ENCODE measurements around the gene CBY1.

Gene CBY1

GRCh38 chr22:38653741-38654140 is 2.7 kb upstream of the CBY1 start:
- Histone ChIP-seq H3K27me3 (no peaks in the 10 kb centered on the region), H3K9me3 (no peaks in the 10 kb centered on the region), H3K4me1 (no peaks in the 10 kb centered on the region), H3K36me3 (no peaks in the 10 kb centered on the region), H3K4me3 (ENCODE audit: low read depth, low read length) (no peak overlapping the region)
- no peak for DNase-seq
- no peak for TF ChIP-seq CTCF (IDR thresholded peaks at IDR 0.05; ENCODE audit: low read depth, low read length)

GRCh38 chr22:38655519-38656255 is 751 bp upstream of the CBY1 start:
- Histone ChIP-seq H3K27me3 (no peaks in the 10 kb centered on the region), H3K4me1 (no peaks in the 10 kb centered on the region), H3K4me3 (ENCODE audit: low read depth, low read length) (peak overlapping the region; percentile 95), H3K9me3 (no peaks in the 10 kb centered on the region), H3K36me3 (no peaks in the 10 kb centered on the region)
- peak; percentile 21 for DNase-seq
- TF ChIP-seq CTCF (IDR thresholded peaks at IDR 0.05; ENCODE audit: low read depth, low read length): no peak

DNA sequence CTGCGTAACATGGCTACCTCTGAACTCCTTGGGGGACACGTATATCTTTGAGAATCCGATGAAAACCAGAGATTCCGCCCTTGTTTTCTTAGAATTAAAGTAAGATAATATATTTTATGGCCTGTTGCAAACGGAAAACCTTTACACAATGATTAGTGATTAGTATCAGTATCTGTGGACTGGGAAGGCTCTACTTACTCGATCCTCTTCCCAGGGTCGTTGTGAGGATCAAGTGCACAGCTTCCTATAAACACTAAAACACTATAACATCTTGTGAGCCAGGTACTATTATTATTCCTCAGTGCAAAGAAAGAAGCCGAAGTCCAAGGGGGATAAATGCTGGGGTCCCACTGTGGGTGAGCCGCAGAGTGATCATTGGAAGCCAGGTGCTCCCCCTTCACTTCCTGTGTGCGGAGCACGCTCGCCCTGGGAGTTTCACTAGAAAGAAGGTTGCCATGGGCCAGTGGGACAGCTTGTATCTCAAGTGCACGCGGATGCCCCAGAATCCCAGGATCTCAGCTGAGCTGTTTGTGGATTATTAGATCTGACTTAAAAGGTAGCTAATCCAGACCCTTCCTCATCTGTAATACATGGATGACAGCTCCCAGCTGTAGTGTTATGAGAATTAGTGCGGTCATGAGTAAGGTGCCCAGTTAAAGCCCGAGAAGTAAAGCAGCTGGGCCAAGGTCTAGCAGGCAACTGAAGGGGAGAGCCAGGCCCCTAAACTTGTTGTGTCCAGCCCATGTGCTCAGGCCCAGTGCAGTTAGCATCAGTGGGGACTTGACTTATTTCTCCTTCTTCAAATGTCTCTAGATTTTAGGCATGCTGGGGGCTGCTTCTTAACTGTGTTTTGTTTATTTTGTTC is 839 bp downstream of the CBY1 start:
- H3K4me3 ChIP-seq (ENCODE audit: low read depth, low read length): peak overlapping the region; percentile 95
- no peaks in the 10 kb centered on the region for H3K4me1 ChIP-seq
- TF ChIP-seq CTCF (IDR thresholded peaks at IDR 0.05; ENCODE audit: low read depth, low read length): no peak
- no peak for DNase-seq
- H3K36me3 ChIP-seq: no peaks in the 10 kb centered on the region
- no peaks in the 10 kb centered on the region for H3K9me3 ChIP-seq
- no peaks in the 10 kb centered on the region for H3K27me3 ChIP-seq

- no peak for DNase-seq
- Histone ChIP-seq H3K4me1 (no peaks in the 10 kb centered on the region), H3K27me3 (no peaks in the 10 kb centered on the region), H3K4me3 (ENCODE audit: low read depth, low read length) (no peak overlapping the region), H3K9me3 (no peaks in the 10 kb centered on the region), H3K36me3 (0 out of 2 replicates have a peak, but pooled peaks cover 6% of the 10 kb centered on the region)
- TF ChIP-seq CTCF (IDR thresholded peaks at IDR 0.05; ENCODE audit: low read depth, low read length): no peak
Measured at GRCh38 chr22:38674888-38675287, 18.4 kb downstream of the CBY1 start.

- Histone ChIP-seq H3K4me1 (no peaks in the 10 kb centered on the region), H3K36me3 (0 out of 2 replicates have a peak, but pooled peaks cover 6% of the 10 kb centered on the region), H3K27me3 (no peaks in the 10 kb centered on the region), H3K9me3 (no peaks in the 10 kb centered on the region), H3K4me3 (ENCODE audit: low read depth, low read length) (no peak overlapping the region)
- DNase-seq: no peak
- TF ChIP-seq CTCF (IDR thresholded peaks at IDR 0.05; ENCODE audit: low read depth, low read length): no peak
Measured at GRCh38 chr22:38675833-38676232, 19.4 kb downstream of the CBY1 start.

All from BE2C (cell line).